OCI-LY1 (cell line): ENCODE data around the gene CDV3.

Source experiments
- EZH2 ChIP-seq: fragments of 200-600 bp; sonication (generic), shearing (Covaris generic); IDR thresholded peaks from 2 replicates; pipeline ENCODE4 v1.8.0; 2017; ENCODE audit warnings: borderline replicate concordance, mixed run types, mild to moderate bottlenecking, antibody characterized with exemption, low read length, moderate library complexity, mixed read lengths
- TF ChIP-seq, protein P1 (sequence below): fragments of 200-600 bp; sonication (generic), shearing (Covaris generic); IDR thresholded peaks from 2 replicates; pipeline ENCODE4 v1.5.1; 2017; ENCODE audit warnings: mild to moderate bottlenecking, antibody characterized with exemption, low read length, moderate library complexity, mixed read lengths

DNA sequence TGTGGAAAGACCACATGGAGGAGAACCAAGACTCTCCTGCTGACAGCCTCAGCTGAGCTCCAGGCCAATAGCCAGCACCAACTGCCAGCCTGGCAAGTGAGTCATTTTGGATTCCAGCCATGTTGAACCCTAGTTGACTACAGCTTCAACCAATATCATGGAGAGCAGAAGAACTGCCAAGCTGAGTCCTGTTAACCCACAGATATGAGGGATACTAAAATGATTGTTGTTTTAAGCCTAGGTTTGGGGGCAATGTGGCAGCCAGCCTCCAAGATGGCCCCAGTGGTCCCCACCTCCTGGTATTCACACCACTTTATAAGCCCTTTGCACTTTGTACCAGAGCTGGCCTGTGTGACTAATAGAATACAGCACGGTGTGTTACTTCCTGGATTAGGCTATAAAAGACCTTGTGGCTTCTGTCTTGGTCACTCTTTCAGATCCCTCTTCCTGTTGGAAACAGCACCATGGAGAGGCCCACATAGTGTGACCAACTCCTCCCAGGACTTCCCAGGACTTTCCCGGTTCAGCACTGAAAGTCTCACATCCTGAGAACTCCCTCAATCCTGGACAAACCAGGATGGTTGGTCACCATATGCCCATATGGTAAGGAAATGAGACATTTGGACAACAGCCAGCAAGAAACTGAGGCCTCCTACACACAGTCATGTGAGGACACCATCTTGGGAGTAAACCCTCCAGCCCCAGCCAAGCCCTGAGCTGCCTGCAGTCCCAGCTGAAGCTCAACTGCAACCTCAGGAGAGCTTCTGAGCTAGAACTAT is 32.4 kb upstream of the CDV3 start:
- TF ChIP-seq, protein P1, sequence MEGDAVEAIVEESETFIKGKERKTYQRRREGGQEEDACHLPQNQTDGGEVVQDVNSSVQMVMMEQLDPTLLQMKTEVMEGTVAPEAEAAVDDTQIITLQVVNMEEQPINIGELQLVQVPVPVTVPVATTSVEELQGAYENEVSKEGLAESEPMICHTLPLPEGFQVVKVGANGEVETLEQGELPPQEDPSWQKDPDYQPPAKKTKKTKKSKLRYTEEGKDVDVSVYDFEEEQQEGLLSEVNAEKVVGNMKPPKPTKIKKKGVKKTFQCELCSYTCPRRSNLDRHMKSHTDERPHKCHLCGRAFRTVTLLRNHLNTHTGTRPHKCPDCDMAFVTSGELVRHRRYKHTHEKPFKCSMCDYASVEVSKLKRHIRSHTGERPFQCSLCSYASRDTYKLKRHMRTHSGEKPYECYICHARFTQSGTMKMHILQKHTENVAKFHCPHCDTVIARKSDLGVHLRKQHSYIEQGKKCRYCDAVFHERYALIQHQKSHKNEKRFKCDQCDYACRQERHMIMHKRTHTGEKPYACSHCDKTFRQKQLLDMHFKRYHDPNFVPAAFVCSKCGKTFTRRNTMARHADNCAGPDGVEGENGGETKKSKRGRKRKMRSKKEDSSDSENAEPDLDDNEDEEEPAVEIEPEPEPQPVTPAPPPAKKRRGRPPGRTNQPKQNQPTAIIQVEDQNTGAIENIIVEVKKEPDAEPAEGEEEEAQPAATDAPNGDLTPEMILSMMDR, result no peak
- no peak for TF ChIP-seq EZH2
